H1 (cell line): Measurements from ENCODE around the gene DNAL1.

Source experiments
- CTCF ChIP-seq, 3 experiments: IDR thresholded peaks; 1 replicate in 2 of 3; 2 replicates in 1 of 3; pipeline versions ENCODE4 v1.5.1 to v1.6.1; 2011; ENCODE audit warnings: low read length in 3 of 3, mild to moderate bottlenecking in 3 of 3, inconsistent platforms in 2 of 3, low read depth in 1 of 3, moderate library complexity in 1 of 3; ENCODE audit not compliant: insufficient read depth in 1 of 3; ENCODE audit errors: control extremely low read depth in 1 of 3
- FOSL1 ChIP-seq: IDR thresholded peaks from 2 replicates; pipeline ENCODE4 v1.6.1; 2011; ENCODE audit warnings: mild to moderate bottlenecking, low read depth, low read length, moderate library complexity; ENCODE audit not compliant: insufficient read depth
- GABPA ChIP-seq: IDR thresholded peaks from 2 replicates; pipeline ENCODE4 v1.6.1; 2011; ENCODE audit warnings: mild to moderate bottlenecking, low read length, moderate library complexity, borderline replicate concordance; ENCODE audit not compliant: insufficient read depth
- GTF2F1 ChIP-seq: IDR thresholded peaks from 2 replicates; pipeline ENCODE4 v1.6.1; 2012; ENCODE audit warnings: low read depth, low read length, improper control_type of control experiment, borderline replicate concordance
- KDM1A ChIP-seq: fragments of 200-600, 300-600 bp; sonication (generic); IDR thresholded peaks from 2 replicates; pipeline ENCODE4 v1.7.1; 2016; ENCODE audit warnings: mild to moderate bottlenecking, low read length, borderline replicate concordance
- POLR2A ChIP-seq, 2 experiments: IDR thresholded peaks; 1 replicate in 1 of 2; 2 replicates in 1 of 2; pipeline ENCODE4 v1.6.1; 2011; ENCODE audit warnings: low read depth in 2 of 2, low read length in 2 of 2, mild to moderate bottlenecking in 2 of 2; ENCODE audit errors: control extremely low read depth in 1 of 2
- RFX5 ChIP-seq: IDR thresholded peaks from 2 replicates; pipeline ENCODE4 v1.6.1; 2011; ENCODE audit warnings: low read depth, low read length, improper control_type of control experiment, borderline replicate concordance
- RXRA ChIP-seq: IDR thresholded peaks from 2 replicates; pipeline ENCODE4 v1.6.1; 2011; ENCODE audit warnings: low read depth, mild to moderate bottlenecking, low read length, moderate library complexity; ENCODE audit not compliant: insufficient read depth
- TF ChIP-seq, protein P1 (sequence below): IDR thresholded peaks from 2 replicates; pipeline ENCODE4 v1.6.1; 2012; ENCODE audit warnings: inconsistent platforms
- TF ChIP-seq, protein P2 (sequence below): IDR thresholded peaks from 2 replicates; pipeline ENCODE4 v1.6.1; 2011; ENCODE audit warnings: low read length, improper control_type of control experiment

GRCh38 chr14:73713803-73714655, 69.2 kb downstream of the DNAL1 start, which contains the start of gene PNMA1:
- TF ChIP-seq GABPA = no peak
- no peak for TF ChIP-seq CTCF (IDR thresholded peaks at IDR 0.05; ENCODE audit: control extremely low read depth in 1 of 3, insufficient read depth in 1 of 3, low read depth in 1 of 3, low read length in 3 of 3)
- no peak for TF ChIP-seq KDM1A
- no peak for TF ChIP-seq FOSL1
- 0 out of 2 replicates have a peak, but pooled peaks have one; percentile 38 for TF ChIP-seq GTF2F1
- TF ChIP-seq, protein P1, sequence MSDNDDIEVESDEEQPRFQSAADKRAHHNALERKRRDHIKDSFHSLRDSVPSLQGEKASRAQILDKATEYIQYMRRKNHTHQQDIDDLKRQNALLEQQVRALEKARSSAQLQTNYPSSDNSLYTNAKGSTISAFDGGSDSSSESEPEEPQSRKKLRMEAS = peak; percentile 95
- no peak for TF ChIP-seq RXRA
- TF ChIP-seq POLR2A (IDR thresholded peaks at IDR 0.05; ENCODE audit: control extremely low read depth in 1 of 2, low read depth in 2 of 2, low read length in 2 of 2) = peak; percentile 86 to 92
- no peak for TF ChIP-seq RFX5
- TF ChIP-seq, protein P2, sequence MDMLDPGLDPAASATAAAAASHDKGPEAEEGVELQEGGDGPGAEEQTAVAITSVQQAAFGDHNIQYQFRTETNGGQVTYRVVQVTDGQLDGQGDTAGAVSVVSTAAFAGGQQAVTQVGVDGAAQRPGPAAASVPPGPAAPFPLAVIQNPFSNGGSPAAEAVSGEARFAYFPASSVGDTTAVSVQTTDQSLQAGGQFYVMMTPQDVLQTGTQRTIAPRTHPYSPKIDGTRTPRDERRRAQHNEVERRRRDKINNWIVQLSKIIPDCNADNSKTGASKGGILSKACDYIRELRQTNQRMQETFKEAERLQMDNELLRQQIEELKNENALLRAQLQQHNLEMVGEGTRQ = no peak
